Right forelimb (tissue), 1 donor: Measurements from ENCODE around the gene DPM1.
"Not testable (repeated sequence)": the region's sequence is repeated elsewhere in the genome, so short reads cannot be mapped to it uniquely, and the experiment has no call there.

ENCODE experiments used
- DNase-seq: peaks from one replicate; pipeline ENCODE4 v3.0.0-alpha.2; 2018

The DPM1 gene

DNA sequence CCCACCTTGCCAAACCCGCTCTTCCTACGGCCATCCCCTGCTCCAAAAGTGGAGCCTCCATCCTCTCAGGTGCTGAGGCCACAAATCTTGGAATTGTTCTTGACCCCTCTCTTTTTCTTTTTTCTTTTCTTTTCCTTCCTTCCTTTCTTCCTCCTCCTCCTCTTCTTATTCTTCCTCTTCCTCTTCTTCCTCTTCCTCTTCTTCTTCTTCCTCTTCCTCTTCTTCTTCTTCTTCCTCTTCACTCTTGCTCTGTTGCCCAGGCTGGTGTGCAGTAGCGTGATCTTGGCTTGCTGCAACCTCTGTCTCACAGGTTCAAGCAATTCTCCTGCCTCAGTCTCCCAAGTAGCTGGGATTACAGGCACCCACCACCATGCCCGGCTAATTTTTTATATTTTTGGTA lies 20.2 kb upstream of the DPM1 start:
- not testable (repeated sequence) for DNase-seq

DNA sequence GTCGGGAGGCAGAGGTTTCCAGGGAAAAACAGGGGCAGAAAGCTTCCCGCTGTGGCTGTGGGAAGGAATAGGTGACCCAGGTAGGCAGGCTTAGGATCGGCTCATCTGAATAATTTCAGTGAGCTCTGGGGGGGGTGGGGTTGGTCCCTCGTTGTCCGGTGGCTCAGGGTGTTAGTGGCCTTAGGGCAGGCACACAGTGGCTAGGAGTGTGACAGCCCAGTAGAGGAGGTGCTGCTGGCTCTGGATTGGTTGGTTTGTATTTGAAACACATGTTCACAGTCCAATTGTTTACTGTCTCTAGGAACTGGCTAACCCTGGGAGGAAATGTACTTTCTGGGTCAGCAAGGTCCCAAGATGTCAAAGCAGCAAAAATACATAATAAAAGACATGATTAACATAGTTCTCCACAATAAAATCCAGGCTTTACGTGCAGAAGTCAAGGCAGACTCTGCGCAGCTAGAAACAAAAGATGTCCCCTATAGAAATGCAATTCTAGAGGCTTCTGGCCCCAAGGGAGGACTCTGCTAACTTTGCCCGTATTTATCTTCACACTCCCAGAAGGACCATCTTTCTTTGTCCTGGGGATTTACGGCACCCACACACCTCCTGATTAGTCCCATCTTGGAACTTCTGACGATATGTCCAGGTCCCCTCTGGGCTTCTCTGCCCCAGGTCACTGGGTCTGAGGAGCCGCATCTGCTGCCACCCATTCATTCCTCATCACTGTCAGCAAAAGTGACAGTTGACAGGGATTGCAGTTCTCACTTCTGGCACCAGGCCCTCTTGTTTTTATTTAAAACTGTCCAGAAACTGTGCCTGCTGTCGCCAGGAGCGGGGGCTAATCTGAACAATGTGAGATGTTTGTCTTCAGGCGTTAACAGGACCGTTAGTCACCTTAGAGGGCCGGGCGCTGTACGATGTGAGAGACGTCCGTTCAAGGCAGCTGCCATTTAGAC lies 19.0 kb upstream of the DPM1 start:
- no peak for DNase-seq

DNA sequence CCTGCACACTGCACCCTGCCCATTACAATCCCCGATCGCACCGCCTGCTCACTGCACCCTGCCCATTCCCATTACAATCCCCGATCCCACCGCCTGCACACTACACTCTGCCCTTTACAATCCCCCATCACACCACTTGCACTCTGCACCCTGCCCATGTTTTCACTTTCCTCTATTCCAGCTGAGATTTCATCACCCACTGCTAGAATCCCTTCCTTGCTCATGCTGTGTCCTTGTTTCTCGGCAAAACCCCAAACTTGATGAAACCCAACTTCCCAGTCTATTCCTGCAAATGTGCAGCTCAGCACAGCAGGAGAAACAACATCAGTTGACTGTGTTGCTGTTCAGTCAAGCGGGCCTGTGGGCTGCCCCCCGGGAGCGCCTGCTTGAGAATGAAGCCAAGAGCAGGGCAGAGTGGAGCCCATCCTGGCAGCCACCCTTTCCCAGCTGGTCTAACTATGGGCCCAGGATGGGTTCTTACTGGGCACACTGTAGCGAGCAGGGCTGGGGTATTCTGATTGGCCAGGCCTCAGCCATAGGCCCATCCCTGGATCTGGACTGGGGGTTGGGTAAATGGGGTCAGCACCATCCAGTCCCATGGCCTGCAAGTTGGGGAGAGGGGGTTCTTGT lies 17.5 kb upstream of the DPM1 start:
- DNase-seq, result no peak

DNA sequence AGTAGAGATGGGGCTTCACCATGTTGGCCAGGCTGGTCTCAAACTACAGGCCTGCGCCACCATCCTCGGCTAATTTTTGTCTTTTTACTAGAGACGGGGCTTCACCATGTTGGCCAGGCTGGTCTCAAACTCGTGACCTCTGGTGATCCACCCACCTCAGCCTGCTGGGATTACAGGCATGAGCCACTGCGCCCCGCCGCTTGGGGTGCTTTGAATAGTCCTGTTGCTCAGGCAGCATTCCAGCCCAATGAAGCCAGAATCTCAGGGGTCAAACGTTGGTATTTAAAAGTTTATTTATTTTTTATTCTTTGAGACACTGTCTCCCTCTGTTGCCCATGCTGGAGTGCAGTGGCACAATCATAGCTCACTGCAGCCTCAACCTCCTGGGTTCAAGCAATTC lies 11.6 kb upstream of the DPM1 start:
- no peak for DNase-seq

DNA sequence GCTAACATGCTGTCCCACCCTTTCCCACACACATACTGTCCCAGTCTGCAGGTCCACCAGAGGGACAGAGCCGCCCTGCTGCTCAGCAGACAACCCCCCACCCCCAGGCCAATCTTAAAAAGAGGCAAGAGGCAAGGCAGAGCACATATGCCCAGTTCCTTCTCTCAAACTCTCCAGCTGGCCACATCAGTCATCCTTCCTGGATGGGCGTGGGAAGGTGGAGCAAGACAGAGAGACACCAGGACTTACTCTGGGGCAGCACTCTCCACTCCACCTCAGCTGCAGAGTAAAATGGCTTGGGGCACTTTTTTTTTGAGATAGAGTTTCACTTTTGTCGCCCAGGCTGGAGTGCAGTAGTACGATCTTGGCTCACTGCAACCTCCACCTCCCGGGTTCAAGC lies 11.1 kb upstream of the DPM1 start:
- no peak for DNase-seq

DNA sequence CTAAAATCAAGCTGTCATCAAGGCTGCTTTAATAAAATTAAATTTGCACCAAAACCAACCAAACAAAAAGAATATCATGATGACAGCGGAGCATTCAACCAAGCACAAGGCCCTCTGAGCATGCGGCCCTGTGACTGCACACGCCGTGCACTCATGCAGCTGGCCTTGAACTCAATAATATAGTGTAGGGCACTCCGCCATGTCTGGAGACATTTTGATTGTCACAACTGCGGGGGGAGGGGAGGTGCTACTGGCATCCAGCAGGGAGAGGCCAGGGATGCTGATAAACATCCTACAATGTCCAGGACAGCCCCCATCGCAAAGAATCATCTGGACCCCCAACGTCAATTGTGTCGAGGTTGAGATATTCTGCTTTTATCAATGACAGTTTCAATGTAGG lies 10.0 kb upstream of the DPM1 start:
- no peak for DNase-seq

DNA sequence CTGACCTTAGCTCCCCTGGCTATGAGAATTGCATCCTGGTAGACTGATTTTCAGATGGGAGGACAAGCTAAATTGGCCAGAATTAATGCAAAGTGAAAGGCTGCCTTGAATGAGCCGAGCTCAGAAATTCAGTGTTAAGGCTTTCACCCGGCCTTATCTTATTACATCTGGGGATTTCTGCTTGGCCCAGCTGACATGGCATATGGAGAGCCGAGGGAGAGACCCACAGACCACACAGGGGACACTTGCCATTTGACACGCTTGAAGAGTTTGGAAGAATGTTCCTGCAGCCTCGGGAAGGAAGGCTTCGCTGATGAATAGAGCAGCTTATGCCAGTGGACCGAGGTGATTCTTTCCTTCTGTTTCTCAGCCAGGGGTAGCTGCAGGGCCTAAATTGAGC lies 9.3 kb upstream of the DPM1 start:
- DNase-seq, result no peak

DNA sequence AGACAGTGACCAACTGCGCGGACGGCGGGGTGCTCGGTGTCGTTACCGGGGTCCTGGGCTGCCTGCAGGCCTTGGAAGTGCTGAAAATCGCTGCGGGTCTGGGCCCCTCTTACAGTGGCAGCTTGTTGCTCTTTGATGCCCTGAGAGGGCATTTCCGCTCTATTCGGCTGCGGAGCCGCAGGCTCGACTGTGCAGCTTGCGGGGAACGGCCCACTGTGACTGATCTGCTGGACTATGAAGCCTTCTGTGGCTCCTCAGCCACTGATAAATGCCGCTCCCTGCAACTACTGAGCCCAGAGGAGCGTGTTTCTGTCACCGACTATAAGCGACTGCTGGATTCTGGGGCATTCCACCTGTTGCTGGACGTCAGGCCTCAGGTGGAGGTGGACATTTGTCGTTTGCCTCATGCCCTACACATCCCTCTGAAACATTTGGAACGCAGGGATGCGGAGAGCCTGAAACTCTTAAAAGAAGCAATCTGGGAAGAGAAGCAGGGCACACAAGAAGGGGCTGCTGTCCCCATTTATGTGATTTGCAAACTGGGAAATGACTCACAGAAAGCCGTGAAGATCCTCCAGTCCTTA lies 1.3 kb upstream of the DPM1 start:
- no peak for DNase-seq

DNA sequence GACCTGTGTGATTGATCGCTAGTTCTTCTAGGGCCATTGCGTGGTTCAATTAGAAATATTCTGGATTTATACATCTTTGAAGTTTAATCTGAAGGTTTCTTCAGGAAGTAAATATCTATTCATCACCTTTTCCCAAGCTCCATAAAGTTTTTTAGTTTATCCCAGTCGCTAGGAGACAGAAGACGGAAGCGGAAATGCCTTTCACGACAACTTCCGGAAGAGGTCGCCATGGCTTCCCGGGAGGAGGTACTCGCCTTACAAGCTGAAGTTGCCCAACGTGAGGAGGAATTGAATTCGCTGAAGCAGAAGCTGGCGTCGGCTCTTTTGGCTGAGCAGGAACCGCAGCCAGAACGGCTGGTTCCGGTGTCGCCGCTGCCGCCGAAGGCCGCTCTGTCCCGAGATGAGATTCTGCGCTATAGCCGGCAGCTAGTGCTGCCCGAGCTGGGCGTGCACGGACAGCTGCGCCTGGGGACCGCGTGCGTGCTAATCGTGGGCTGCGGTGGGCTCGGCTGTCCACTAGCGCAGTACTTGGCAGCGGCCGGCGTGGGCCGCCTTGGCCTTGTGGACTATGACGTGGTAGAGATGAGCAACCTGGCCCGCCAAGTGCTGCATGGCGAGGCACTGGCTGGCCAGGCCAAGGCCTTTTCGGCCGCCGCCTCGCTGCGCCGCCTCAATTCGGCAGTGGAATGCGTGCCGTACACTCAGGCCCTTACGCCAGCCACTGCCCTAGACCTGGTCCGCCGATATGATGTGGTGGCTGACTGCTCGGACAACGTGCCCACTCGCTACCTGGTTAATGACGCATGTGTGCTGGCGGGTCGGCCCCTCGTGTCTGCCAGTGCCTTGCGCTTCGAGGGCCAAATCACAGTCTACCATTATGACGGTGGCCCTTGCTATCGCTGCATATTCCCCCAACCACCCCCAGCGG lies 547 bp upstream of the DPM1 start, which contains the start of gene MOCS3:
MOCS3 (plus strand) TSS at position 204 of the 928 bp plus-strand sequence; CDS start at position 229, 25 bp downstream.
- DNase-seq, result peak; percentile 89

DNA sequence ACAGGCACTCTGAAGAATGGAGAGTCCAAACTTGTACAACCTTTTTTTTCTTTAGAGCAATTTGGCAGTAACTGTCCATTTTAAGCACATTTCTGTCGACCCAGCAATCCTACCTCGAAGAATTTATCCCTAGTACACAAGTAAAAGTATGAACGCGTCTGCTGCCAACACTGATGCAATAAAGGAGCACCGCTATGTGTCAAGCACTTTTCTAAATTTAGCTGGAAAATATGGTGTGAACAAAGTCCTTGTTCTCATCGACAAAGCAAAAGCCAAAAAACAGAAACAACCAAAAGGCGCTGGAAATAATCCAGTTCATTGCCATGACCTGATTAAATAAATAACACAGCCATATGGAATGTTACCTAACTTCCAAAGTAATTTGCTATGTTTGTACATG lies 1.1 kb downstream of the DPM1 start:
- DNase-seq, result no peak

DNA sequence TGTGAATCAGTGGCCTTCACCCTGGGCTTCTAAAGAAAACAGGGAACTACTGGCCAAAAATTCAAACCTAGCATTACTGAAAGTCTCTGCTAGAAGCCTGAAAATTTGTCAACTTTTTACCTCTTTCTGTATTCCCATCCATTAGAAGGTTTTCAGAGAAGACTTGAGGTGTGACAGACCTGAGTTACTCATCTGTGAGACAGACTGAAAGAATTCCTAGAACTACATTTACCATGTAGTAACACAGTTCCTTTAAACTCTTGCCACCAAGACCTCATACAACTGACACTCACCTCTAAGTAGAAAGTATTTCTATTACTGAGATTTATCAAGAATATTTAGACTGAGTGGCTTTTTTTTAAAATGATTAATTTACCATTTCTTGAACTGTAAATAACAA lies 4.5 kb downstream of the DPM1 start:
- DNase-seq, result no peak

DNA sequence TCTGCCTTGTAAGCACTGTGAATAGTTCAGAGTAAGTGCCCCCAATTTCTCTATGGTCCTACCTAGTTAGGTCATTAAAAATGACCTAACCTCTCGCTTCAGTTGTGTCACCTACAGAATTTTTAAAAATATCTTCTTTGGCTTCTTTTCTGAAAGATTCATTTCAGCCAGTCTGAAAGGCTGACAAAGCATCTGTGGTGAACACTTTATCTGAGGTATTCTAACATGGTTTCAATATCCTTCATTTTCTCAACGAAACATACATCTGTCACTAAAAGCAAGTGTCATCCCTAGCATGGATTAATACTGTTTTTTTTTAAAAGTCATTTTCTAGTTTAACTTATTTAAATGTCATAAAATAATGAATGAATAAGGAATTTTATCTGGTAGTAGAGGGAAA lies 5.1 kb downstream of the DPM1 start:
- no peak for DNase-seq

DNA sequence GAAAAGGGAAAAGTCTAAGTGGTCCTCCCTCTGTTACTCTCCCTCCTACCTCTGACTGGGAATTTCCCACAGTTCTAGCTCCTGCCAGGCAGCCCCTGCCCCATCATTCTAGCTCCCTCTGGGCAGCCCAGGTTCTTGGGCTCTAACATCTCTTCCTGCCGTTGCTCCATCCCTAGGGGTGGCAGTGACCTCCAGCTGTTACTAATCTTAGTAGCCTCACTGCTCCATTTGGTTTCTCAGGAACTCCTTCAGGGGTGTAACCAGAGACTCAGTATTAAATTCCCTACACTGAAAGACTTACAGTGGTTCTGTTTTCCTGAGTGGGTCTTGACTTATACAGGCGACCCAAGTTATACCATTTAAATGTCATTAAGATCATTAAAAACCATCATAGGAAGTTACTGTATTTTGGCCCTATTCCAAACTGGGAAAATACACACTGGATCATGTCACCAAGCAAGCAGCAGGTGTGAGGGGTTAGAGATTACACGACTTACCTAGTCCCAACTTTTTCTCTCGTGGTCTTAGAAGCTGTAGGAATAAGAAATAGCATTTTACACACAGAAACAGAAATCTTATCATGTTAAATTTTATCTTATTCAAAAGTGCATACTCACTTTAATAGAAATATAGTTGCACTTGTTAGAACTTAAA lies 10.1 kb downstream of the DPM1 start:
- no peak for DNase-seq

DNA sequence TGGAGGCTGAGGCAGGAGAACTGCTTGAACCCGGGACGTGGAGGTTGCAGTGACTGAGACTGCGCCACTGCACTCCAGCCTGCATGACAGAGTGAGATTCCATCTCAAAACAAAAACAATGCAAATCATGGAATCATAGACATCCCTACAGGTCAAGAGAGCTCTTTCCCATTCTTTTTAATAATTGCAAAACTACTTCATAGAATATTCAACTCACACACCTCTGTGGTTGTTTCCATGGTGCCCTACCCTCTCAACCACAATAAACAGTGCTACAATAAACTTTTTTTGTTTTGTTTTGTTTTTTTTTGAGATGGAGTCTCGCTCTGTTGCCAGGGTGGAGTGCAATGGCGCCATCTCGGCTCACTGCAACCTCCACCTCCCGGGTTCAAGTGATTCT lies 15.3 kb downstream of the DPM1 start:
- DNase-seq, result no peak

DNA sequence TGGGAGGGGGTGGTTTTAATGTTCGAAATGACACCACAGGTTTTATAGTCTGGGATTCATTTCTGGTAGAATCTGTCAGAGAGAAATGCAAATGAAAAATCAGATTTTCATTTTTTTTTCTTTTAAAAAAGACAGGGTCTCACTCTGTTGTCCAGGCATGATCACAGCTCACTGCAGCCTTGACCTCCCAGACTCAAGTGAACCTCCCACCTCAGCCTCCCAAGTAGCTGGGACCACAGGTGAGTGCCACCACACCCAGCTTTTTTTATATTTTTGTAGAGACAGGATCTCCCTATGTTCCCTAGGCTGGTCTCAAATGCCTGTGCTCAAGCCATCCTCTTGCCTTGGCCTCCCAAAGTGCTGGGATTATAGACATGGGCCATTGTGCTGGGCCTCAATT lies 24.7 kb downstream of the DPM1 start:
- no peak for DNase-seq

DNA sequence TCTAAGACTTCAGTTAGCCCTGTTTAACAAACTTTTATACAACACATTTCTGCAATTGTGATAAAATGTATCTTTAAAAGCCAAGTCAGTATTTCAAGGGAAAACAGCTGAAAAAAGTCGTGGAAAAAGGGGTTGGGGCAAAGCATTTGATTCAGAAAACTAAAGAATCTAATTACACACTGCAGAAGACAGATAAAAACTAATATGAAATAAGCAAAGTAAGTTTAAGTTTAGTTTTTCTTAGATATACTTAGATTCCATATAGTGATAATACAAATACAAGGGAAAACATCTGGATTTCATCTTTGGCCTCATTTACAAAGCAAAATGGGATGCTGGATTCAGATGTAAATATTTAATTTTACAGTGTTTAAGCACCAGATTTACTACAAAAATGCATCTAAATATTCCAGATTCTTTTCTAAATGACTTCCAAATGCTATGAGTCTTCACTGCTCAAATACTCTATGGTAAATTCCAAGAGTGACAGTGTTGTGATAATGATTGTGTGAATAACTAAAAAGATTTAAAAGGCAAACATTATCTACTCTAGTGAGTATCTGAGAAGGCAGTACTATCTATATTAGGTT lies 25.5 kb downstream of the DPM1 start:
- no peak for DNase-seq

DNA sequence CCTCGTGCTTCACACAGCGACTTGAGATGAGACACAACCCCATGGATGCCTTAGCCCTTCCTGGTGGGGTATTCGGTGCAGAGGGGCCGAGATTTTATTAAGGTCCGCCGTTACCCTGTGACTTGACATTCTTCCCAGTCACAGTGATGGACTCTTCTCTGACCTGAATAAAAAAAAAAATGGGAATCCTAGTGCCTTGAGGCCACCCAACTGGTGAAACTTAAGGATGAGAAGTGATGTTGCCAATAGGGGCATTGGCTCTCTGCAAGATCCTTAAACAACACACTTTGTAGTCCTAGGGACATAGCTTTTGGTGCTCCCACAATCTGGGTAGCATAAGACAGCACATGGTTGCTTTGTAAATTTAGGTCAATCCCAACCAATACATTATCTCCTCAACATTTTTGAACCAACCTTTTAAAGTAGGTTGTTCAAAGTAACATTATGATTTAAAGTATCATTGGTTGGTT lies 26.3 kb downstream of the DPM1 start:
- no peak for DNase-seq

DNA sequence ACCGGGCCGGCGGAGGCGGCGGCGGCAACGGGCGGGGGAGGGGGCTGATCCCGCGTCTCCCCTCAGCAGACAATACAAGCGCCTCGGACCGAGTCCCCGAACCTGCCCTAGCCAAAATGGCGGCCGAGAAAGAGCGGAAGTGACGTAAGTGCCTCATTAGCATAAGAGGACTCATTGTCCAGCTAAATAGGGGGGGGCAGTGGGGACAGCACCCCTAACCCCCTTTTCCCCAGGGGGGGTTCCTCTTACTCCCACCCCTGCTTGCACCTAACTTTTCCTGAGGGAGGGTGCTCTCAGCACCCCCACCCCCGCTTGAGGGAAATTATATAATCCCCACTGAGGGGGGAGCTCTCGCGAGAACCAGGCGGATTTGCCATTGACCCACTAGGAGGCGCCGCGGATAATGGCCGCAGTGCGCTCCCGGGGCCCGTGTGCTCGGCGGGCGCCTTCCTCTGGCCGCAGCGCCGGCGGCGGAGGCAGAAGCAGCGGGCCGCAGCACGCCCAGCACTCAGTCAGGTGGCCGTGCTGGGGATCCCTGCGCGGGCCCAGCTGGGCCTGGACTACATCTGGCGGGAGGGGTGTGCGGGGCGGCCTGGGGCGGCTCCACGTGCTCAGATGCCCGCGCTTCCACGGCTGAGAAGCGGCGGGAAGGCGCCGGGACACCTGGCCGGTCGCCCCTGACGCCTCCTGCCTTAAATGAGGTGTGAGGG lies 26.9 kb downstream of the DPM1 start, which contains the start of gene ADNP:
ADNP (minus strand) TSS at position 132 of the 710 bp plus-strand sequence. CDS start 27,441 bp downstream, outside the sequence.
- peak; percentile 96 for DNase-seq

DNA sequence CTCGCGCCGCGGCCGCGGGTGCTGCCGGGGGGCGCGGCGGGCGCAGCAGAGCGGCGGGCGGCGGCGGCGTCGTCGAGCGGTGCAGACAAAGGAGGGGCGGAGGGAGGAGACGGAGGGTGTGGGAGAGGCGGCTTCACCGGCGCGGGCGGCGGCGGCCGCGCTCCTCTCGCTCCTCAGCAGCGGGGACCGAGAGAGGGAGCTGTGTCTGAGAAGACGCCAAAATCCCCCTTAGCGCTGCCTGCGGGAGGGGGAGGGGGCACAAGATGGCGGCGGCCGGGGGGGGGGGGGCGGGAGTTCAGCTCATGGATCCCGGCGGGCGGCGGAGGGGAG lies 27.4 kb downstream of the DPM1 start:
- no peak for DNase-seq

DNA sequence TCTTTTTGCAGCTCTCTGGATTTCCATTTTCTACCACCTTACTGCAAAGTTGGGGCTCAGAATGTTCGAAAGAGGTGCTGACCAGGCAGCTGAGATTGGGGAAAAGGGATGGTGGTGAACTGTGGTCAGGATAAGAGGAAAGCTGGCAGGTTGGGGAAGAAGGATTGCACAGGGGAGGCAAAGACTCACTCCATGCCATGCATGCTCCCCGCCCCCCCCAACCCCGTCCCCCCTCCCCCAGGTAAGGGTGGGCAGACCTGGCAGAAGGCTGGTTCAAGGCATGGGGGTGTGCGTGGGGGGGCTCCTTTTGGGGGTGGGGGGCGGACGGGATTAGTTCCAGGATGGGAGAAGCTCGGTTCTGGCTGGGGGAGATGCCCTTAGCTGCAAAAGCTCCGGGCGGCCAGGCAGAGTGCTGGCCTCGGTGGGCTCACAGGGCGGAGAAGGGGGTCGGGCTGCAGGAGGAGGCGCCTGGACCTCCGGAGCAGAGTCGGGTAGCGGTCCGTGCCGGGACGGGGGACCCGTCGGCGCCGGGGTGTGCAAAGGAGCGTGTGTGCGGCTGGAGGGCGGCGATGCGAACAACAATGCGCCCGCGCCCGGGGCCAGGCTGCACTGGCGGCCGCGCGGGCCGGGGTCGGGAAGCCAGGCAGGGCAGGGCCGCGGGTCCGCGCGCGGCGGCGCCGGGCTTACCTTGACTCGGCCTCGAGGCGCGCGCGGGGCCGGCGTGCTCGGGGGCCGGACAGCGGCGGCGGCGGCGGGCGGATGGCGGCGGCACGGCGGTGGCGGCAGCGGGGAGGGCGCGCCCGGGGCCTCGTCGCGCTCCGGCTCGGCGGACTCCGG lies 28.0 kb downstream of the DPM1 start:
- DNase-seq, result peak; percentile 58
